Measurements from ENCODE around the gene NPY4R2.
"Not testable (repeated sequence)": the region's sequence is repeated elsewhere in the genome, so short reads cannot be mapped to it uniquely, and the experiment has no call there.

GRCh38 chr10:47928225-47928624 lies 9.8 kb downstream of the NPY4R2 start:
- not testable (repeated sequence) for TF ChIP-seq POLR2AphosphoS5 (IDR thresholded peaks at IDR 0.05; ENCODE audit: control insufficient read depth, insufficient read depth, low read depth, low read length); ELF1 (tag; IDR thresholded peaks at IDR 0.05); YBX1 (IDR thresholded peaks at IDR 0.05); ZNF232 (CRISPR knock-in tag; IDR thresholded peaks at IDR 0.05); POLR2AphosphoS2 (IDR thresholded peaks at IDR 0.05; ENCODE audit: low read length)
